HG03520 (cell line): Measurements from ENCODE around the gene GRIN2C.

Experiments used
- ATAC-seq: cut with Tn5 transposase; IDR thresholded peaks from one replicate; pipeline ENCODE4 v1.9.1; 2021; ENCODE audit warnings: mild to moderate bottlenecking, moderate library complexity; ENCODE audit not compliant: unreplicated experiment

Gene GRIN2C

DNA sequence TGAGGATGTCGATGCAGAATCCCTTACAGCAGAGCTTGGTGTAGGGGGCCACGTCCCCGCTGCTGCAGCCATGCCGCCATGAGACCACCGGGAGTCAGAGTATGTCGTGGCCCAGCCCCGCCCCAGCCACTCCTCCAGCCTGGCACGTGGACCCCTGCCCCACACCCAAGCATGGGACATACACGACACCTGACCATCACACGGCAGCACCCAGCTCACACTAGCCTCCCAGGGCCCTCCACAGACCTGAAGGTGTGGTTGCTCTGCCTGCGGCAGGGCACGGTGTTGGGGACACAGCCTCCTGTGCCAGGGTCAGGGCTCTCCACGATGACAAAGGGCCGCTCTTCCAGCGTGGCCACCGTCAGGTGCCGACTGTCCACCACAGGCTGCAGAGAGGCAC lies 9.4 kb downstream of the GRIN2C start:
- ATAC-seq: no peak

DNA sequence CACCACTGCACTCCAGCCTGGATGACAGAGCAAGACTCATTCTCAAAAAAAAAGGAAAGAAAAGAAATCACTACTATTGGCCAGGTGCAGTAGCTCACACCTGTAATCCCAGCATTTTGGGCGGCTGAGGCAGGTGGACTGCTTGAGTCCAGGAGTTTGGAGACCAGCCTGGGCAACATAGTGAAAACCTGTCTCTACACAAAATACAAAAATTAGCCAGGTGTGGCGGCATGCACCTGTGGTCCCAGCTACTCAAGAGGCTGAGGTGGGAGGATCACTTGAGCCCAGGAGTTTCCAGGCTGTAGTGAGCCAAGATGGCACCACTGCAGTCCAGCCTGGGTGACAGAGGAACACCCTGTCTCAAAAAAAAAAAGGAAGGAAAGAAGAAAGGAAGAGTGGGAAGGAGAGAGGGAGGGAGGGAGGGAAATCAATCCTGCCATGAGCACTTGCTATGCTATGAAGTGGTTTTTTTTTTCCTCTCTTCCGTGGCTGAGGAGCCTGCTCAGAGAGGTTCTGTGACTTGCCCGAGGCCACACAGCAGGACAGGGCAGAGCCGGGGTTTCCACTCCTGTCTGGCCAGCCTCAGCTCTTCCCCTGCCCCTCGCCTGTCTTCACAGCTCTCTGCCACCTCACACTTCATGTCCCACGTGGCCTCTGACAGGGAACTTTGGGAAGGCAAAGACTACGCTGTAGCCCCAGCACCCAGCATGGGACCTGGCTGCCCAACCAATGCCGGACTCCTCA lies 10.9 kb downstream of the GRIN2C start:
- no peak for ATAC-seq

DNA sequence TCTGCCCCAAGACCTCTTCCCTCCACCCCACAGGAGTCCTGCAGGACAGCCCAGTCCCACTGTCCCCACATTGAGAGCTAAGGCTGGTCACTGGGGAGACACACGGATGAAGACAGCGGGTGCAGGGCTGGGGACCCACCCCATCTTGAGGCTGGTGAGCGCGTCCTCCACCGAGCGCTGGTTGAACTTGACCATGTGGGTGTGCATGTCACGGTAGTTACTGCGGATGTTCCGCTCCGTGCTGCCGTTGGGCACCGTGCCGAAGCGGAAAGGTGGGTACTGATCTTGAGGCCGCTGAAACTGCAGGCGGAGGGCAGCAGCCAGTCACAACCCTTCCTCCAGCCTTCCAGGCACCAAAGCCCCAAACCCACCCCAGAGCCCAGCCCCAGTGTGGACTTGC lies 13.1 kb downstream of the GRIN2C start:
- ATAC-seq: no peak

DNA sequence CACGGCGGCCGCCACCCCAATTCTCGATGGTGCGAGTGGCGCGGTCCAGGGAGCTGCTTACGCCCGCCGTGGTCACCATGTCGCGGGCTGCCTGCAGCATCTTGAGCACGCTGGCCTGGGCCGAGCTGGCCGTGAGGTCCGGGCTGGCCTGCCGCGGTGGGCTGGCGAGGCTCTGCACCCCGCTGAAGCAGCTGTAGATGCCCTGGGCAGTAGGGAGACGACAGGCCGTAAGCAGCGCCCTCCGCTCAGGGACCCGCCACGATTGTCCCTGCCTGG lies 16.4 kb downstream of the GRIN2C start:
- no peak for ATAC-seq

DNA sequence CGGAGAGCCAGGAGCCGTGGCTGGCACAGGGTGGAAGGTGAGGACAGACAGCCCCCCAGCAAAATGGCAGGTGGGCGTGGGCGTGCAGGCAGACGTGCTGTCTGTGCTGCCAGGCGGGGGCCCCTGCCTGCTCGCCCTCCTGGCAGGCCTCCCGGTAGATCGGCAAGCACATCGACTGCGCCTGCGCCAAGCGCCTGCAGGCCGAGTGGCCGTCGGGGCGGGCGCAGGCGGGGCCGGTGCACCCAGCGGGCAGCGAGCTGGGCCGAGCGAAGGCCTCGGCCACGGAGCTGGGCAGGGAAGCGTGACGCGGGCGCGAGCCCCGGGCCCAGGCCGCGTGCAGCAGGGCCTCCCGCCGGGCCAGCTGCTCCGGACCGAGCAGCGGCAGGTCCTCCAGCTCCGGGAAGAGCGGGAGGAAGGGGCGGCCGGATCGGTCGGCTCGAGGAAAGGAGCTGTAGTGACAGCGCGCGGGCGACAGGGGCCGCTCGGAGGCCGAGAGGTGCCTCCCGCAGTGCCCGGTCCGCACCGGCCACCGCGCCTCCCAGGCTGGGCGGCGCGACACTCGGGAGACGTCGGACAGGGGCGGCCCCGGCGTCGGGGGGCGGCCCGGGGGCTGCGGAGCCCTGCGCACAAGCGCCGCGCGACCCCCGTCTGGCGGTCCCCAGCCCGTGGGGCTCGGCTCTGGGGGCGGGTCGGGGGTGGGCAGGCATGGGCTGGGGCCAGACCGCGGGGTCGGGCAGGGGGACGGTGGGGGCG lies 16.9 kb downstream of the GRIN2C start:
- no peak for ATAC-seq

DNA sequence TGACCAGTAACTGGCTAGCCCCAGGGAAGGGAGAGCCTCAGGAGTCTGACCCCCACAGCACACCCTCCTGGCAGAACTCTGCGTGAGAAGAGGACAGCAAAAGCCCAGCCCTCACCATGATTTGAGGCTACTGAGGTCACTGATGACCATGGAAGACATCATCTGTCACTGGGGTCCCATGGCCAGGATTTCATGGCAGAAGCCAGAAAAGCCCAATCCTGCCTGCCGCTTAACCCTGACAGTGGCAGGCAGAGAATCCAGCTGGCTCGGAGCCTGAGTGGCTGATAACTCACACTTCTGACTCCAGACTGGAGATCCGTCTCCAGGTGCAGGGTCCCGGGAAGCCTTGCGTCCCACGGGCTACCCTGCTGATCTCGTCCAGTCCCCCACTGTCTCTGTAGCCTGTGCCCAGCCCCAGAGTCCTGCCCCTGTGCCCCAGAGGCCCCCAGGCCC lies 17.5 kb downstream of the GRIN2C start:
- no peak for ATAC-seq

DNA sequence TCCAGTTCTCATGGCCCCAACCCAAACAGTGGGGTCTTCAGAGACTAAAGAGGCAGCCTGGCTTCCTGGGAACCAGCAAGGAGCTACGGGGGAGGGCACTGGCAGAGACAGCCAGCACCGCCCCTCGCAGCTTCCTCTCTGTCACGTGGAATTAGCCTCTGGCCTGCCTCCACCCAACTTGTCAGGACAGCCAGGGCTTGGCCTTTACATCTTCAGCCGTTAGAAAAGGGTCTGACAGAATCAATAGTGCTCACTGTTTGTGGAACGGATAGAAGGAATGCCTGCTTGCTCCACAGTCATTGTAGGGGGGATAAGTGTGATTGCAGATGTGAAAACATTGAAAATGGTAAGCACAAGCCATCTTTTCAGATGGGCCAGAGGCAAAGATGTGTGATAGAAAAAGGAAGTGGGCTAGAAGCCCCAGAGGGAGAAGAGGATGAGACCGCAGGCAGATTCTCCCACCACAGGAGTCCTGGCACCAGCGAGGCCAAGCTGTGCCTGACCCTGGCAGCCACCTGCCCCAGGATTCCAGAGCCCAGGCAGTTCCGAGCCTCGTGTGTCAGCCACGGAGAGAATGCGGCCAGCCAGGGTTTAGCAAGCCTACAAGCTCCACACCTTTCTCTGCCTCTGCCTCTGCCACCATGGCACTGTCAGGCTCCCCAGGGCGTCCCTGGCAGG lies 18.6 kb downstream of the GRIN2C start:
- no peak for ATAC-seq

DNA sequence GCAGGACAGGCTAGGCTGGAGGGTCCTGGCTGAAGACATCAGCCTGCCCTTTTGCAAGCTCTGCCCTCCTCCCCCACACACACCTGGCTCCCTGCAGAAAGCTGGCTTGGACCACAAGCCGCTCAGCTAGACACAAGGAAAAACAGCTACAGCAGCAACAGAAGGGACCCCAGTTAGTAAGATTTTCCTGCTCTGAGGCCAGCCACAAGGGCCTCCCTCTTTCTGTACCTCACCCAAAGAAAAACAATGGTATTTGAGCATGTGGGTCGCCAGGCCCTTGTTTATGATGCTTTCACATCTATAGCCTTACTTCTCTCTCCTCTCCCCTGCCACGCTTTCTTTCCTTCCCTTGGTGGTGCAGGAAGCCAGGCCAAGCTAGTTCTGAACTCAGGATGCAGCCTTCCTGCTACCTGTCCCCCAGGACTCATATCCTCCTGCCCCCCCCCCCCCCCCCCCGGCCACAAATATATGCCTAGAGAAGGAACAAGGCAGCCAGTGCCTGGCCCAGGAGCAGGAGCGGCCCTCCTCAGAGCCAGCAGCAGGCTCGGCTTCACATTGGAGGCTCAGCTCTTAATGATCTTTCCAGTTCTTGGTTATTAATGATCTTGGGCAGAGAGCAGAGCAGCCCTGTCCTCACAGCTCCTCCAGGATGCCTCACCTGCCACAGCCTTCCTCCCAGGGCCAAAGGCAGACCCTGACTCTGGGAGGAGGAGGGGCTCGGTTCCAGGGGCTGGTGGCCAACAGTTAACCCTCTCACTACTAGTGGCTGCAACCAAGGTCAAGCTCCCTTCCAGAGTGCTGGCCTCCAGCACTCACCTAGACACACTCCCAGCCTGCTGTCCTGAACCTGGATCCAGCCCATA lies 19.5 kb downstream of the GRIN2C start:
- ATAC-seq: no peak

DNA sequence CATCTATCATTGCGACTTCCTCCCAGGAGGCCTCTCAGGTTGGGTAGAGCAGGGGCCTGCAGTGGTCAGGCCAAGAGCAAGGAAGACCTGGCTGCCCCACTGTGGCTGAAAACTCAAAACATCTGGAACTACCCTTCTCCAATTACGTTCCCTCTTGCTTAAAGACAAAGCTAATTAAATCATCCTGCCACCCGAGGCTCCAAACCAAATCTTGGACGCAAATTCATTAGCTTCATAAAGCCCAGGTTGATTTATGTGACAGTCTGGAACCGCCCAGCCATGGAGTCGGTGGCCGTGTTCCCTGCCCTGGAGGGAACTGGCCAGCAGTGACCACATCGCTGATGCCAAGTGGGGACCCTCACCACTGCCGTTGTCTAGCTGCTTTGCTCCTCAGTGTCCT lies 21.4 kb downstream of the GRIN2C start:
- no peak for ATAC-seq

DNA sequence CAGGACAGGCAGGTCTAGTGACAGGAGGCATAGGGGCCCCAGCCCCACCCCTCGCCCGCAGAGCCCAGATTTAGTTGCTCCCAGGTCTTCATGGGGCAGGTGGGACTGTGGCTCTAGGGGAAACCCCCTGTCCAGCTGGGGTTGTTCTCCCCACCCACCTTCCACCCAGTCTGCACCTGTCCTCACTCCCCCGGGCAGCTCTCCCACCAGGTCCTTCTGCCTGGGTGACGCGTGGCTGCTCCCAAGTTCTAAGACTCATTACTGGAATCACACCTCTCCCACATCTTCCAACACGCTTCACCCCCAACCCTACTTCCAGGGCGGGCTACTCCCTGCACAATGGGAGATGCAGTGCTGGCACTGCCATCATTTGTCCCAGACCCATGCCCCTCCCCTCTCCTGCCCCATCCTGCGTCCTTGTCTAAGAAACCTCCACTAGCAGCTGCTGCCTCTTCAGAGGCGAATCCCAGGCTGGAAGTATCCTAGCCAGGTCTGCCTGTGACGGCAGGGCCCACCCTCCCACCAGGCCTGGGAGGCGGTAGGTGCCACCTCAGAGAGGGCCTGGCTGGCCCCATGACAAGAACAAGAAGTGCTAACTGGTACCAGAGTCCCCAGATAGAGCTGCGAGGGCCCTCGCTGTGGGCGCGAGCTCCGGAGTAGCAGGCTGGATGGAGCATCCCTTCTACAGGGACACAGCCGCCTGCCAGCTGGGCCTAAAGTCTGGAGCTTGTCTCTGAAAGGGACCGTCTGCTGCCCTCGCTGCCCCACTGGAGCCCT lies 22.8 kb downstream of the GRIN2C start:
- no peak for ATAC-seq

DNA sequence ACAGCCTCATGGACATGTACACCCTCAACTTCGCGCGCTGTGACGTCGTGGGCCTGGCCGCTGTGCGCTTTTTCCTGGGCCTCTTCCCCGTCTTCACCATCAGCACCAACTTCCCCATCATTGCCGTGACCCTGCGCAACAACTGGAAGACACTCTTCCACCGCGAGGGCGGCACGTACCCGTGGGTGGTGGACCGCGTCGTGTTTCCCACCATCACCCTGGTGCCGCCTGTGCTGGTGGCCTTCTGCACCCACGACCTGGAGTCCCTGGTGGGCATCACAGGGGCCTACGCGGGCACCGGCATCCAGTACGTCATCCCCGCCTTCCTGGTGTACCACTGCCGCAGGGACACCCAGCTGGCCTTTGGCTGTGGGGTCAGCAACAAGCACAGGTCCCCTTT lies 23.5 kb downstream of the GRIN2C start:
- ATAC-seq: no peak

DNA sequence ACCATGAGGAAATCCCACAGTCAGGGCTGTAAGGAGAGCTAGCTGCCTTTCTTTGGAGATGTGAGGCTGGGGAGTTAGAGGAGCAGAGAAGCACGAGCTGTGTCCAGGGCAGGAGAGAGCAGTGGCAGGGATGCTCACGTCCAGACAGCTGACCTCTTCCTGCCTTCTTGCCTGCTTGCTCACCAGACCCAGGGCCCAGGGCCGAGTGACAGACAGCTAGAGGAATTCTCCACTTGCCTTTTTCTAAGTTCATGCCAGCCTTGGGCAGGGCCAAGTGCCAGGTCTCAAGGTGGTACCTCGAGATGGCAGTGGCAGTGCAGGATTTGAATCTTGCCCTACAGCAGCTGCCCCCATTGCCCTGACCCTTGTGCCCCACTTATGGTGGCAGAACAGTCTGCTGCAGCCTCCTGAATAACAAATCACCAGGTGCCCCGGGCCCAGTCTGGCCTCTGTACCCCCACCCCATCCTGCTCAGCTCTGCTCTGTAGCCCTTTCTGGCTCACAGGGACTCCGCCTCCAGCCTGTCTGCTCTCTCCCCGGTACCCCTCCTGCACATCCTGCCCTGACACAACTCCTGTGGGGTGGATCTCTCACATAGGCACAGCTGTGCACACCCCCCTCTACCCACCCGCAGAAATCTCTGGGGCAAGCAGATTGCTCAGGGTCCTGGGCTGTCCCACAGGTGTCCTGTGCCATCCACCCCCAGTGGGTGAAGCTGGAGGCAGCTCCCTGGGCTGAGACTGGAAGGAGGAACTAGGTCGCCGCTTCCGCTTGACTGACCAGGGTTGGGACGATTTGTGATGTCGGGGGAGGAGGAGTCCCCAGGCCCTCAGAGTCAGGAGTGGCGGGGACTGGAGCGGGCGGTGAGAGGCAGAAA lies 25.9 kb downstream of the GRIN2C start:
- ATAC-seq: no peak

DNA sequence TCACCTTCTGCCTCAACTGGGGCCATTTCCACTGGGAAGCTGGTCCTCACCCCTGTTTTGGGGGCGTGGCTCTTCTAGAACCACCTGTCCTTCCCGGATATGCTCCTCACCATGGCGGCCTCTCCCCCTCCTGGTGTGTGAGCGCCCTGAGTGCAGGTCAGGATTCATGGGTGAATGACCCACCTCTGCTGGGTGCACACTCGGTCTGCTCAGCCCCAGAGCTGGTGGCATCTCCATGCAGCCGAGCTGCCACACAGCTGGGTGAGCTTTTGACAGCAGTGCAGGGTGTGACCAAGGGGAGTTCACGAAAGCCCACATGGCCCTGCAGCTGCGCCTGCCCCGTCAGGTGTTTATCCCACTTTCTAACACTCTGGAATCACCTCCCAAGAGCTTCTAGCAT lies 27.3 kb downstream of the GRIN2C start:
- ATAC-seq: no peak

DNA sequence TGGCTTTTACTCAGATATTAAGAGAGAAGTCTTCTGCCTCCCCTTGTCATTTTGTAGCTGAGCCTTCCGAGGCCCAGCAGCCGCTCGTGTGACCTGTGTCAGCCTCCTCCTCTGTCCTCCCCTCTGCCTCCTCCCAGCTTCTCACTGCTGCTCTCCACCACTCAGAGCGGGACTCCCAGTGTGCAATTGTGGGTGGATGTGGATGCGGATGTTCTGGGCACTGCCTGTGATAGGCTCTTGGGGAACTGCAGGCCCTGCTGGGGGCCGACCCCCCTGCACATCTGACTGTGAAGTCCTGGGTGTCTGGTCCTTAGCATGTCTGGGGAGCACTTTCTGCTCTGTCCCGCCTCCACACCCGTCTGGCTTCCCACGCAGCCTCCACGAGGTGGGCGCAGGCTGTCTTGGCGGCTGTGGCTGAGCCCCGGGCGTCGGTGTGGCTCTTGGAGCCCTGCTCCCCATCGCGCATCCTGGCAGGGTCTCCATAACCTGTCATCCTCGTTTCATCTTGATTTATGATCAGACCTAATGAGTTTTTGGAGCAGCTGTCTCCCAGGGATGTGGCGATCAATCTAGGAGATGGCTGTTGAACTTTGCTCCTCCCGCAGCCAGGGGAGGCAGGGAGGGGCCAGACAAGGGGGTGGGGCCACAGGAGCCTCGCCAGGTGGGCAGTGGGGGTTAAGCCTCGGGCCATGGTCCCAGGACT lies 28.1 kb downstream of the GRIN2C start:
- ATAC-seq: no peak

DNA sequence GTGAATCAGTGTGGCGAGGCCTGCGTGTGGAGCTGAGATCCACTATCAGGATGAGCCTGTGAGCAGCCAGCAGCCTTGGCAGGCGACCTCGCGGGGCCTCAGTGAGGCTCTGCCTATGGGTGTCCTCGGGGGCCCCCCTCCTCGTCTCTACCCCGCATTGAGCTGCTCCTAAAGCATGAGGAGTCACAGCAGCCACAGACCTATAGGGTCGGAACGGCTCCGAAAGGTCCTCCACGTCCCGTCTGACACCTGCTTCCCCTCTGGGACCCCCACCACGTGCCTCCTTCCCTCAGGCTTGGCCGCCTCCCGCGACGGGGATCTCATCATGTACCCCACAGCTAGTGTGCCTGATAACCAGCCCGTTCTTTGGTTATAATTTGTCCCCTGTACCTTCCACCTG lies 28.8 kb downstream of the GRIN2C start:
- ATAC-seq: no peak

DNA sequence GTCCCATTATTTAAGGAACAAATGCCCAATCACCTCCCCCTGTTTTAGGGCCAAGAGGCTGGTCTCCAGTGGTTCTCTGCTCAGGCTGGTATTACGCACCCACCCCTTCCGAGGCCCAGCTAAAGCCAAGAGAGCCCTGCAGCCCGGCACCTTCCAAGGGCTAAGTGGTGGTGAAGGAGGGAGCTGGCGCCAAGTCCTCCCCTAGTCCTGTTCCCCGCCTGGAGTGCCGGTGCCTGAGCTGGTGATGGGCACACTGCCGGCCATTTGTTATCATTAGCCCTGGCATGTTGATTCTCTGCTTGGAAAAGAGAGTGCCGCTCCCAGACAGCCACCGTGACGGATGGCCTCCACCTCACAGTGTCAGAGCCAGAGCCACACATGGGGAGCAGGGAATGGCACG lies 31.9 kb downstream of the GRIN2C start:
- ATAC-seq: no peak

DNA sequence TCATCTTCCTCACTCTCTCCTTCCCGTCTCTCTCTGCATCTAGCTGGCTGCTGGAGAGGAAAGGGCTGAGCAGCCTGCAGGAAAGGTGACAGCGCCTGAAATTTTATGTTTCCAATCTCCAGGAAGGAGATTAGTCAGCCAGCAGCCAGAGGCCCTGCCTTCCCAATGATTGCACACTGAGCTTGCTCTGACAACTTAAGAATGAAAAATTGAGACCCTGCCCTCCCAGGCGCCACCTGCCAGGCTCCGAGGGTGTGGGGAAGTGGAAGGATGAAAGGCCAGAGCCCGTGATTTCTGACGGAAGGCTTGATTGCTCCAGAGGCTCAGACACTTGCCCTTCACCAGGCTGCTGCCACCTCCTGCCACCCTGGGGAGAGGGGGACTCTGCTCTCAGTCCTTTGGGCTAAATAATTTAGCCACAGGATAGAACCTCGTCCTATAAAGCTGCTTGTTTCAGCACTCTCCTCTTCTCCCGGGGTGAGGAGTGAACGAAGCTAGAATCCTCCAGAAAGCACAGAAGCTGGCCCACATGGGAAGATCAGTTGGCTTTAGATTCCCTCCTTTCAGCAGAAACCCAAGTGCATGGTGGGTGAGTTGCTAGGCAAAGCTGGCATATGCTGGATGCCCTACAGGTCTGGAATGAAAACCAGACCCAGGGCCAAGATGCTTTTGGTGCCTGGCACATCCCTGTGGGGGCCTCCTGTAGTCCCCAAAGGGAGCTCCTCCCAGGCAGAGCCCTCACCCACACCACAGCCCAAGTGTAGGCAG lies 33.5 kb downstream of the GRIN2C start:
- no peak for ATAC-seq

DNA sequence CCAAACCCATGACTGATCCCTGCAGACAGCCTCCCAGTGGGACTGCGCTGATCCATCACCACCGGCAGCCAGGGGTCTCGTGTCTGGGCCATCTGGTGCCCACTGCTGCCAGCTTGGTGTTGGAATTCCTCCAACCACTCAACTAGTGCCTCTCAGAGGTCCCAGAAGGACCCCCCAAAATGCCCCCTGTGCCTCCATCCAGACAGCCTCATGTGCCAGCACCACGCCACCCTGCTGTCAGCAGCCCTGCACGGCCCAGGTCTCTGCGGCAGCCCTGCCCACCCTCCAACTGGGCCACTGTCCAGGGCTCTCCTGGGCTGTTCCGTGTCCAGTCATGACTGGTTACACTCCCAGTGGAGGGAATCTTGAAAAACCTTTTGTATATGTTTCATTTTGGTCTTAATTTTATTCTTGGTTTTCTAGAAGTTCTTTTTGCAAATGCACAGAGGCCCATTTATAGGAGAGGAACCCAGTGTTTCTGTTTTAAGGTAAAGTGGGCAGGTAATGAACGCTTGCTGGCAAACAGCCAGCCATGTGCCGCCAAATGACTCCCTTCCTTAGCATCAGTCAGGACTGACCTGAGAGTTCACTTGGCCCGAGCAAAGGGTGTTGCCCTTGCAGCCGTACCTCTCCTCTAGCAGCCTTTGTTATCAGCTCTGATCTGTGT lies 34.6 kb downstream of the GRIN2C start:
- no peak for ATAC-seq
